Caco-2 (cell line): ENCODE data around the gene TGFBR2. TPM values are rescaled to one million over a fixed set of nuclear protein-coding genes. Genes with fewer than 3 reads are reported as not detected.

ENCODE experiments used
- BruUV-seq: library from RNA; stranded (reverse); fragments of 400-500 nt; replicated peaks from 2 replicates; lab custom pipeline; 2021; lab: Mats Ljungman, UMichigan
- CTCF ChIA-PET: fragments of 300-600 bp; sonication (Branson Sonifier 250); formaldehyde crosslinking; loops from one replicate; lab custom pipeline; 2022; ENCODE audit warnings: antibody characterized with exemption; lab: Charles Lee
- POLR2A ChIA-PET: fragments of 300-600 bp; sonication (Branson Sonifier 250); formaldehyde crosslinking; loops from one replicate; lab custom pipeline; 2022; ENCODE audit warnings: antibody characterized with exemption; lab: Charles Lee
- DNase-seq, 2 experiments: peaks; one replicate each; pipeline versions ENCODE4 v3.0.0 to v3.0.0-alpha.2; 2020 to 2022
- H3K27me3 ChIP-seq: replicated peaks from 2 replicates; pipeline ENCODE4 v1.6.0; 2011; ENCODE audit warnings: low read length; ENCODE audit not compliant: control insufficient read depth, insufficient read depth
- H3K36me3 ChIP-seq: 2 replicates; pipeline ENCODE4 v1.5.1; 2011; ENCODE audit warnings: low read length; ENCODE audit not compliant: control insufficient read depth, insufficient read depth
- H3K4me1 ChIP-seq: fragments of 250-450 bp; sonication (Bioruptor Pico); 2 replicates; pipeline ENCODE4 v1.5.1; 2020; ENCODE audit warnings: mild to moderate bottlenecking
- H3K4me3 ChIP-seq: 2 replicates; pipeline ENCODE4 v1.5.1; 2011; ENCODE audit warnings: low read depth, mild to moderate bottlenecking, control low read depth, low read length
- H3K9me3 ChIP-seq: fragments of 250-450 bp; sonication (Bioruptor Pico); 2 replicates; pipeline ENCODE4 v1.5.1; 2020; ENCODE audit warnings: mild to moderate bottlenecking, moderate library complexity
- H3K27ac Mint-ChIP-seq: one replicate; pipeline ENCODE4 v1.8.0; 2022; ENCODE audit warnings: mixed read lengths; ENCODE audit not compliant: unreplicated experiment
- H3K27me3 Mint-ChIP-seq: one replicate; pipeline ENCODE4 v1.8.0; 2022; ENCODE audit warnings: mixed read lengths; ENCODE audit not compliant: insufficient read depth, unreplicated experiment
- H3K36me3 Mint-ChIP-seq: one replicate; pipeline ENCODE4 v1.8.0; 2022; ENCODE audit warnings: mild to moderate bottlenecking, mixed read lengths; ENCODE audit not compliant: insufficient read depth, unreplicated experiment
- H3K4me1 Mint-ChIP-seq: one replicate; pipeline ENCODE4 v1.8.0; 2022; ENCODE audit warnings: low read depth, mixed read lengths; ENCODE audit not compliant: unreplicated experiment
- H3K4me3 Mint-ChIP-seq: one replicate; pipeline ENCODE4 v1.8.0; 2022; ENCODE audit warnings: mild to moderate bottlenecking, moderate library complexity, mixed read lengths; ENCODE audit not compliant: unreplicated experiment
- H3K9me3 Mint-ChIP-seq: one replicate; pipeline ENCODE4 v1.8.0; 2022; ENCODE audit warnings: mixed read lengths; ENCODE audit not compliant: unreplicated experiment
- intact Hi-C: fragments of 100-400 bp; cut with micrococcal nuclease; formaldehyde crosslinking; loops from one replicate; pipeline ENCODE4 v1.10.0; 2022; ENCODE audit not compliant: unreplicated experiment
- total RNA-seq: library from RNA; stranded (reverse); gene quantifications from 2 replicates; pipeline ENCODE4 v1.2.3, GENCODE V29; 2022
- TF ChIP-seq, protein P1 (sequence below), 2 experiments: fragments of 200-600 bp in 1 of 2; IDR thresholded peaks; 1 replicate in 1 of 2; 2 replicates in 1 of 2; pipeline versions ENCODE4 v1.5.1 to v1.8.0; 2011 to 2022; ENCODE audit warnings: antibody characterized with exemption in 1 of 2, control low read depth in 1 of 2, inconsistent platforms in 1 of 2, low read depth in 1 of 2, low read length in 1 of 2, mild to moderate bottlenecking in 1 of 2, moderate library complexity in 1 of 2; ENCODE audit not compliant: insufficient read depth in 1 of 2, severe bottlenecking in 1 of 2, unreplicated experiment in 1 of 2

The TGFBR2 gene
- total RNA-seq, 1 experiment from 2014 or later, result 40.5 TPM

GRCh38 chr3:30702038-30702827 is 95.8 kb downstream of the TGFBR2 start:
- no peak for DNase-seq
- no TSS peak for BruUV-seq
- ChIA-PET POLR2A (interaction anchor here (0.6 kb wide), 1 partner anchor 63 kb away, joined by 3 read pairs; no protein-coding TSS in a partner anchor), CTCF (interaction anchor here (0.7 kb wide), 1 partner anchor 525 kb away, joined by 4 read pairs; no protein-coding TSS in a partner anchor)
- Histone ChIP-seq H3K36me3 (no peaks in the 10 kb centered on the region), H3K4me3 (no peak overlapping the region), H3K27me3 (no peaks in the 10 kb centered on the region), H3K4me1 (no peaks in the 10 kb centered on the region), H3K9me3 (no peaks in the 10 kb centered on the region)
- H3K27ac Mint-ChIP-seq, result no peak overlapping the region
- no peaks in the 10 kb centered on the region for H3K27me3 Mint-ChIP-seq
- peaks cover 60% of the 10 kb centered on the region for H3K36me3 Mint-ChIP-seq
- H3K4me1 Mint-ChIP-seq, result peaks cover 2% of the 10 kb centered on the region
- intact Hi-C loops, result no loop called here
- peaks cover 32% of the 10 kb centered on the region for H3K9me3 Mint-ChIP-seq
- no peak overlapping the region for H3K4me3 Mint-ChIP-seq
- TF ChIP-seq, protein P1, sequence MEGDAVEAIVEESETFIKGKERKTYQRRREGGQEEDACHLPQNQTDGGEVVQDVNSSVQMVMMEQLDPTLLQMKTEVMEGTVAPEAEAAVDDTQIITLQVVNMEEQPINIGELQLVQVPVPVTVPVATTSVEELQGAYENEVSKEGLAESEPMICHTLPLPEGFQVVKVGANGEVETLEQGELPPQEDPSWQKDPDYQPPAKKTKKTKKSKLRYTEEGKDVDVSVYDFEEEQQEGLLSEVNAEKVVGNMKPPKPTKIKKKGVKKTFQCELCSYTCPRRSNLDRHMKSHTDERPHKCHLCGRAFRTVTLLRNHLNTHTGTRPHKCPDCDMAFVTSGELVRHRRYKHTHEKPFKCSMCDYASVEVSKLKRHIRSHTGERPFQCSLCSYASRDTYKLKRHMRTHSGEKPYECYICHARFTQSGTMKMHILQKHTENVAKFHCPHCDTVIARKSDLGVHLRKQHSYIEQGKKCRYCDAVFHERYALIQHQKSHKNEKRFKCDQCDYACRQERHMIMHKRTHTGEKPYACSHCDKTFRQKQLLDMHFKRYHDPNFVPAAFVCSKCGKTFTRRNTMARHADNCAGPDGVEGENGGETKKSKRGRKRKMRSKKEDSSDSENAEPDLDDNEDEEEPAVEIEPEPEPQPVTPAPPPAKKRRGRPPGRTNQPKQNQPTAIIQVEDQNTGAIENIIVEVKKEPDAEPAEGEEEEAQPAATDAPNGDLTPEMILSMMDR (IDR thresholded peaks at IDR 0.05; ENCODE audit: insufficient read depth in 1 of 2, low read depth in 1 of 2, low read length in 1 of 2, severe bottlenecking in 1 of 2, unreplicated experiment in 1 of 2), result no peak

GRCh38 chr3:30702828-30703397 is 96.5 kb downstream of the TGFBR2 start:
- H3K4me3 Mint-ChIP-seq, result no peak overlapping the region

More at GRCh38 chr3:30702828-30703397, 96.5 kb downstream of the TGFBR2 start:
- Histone ChIP-seq H3K4me1 (no peaks in the 10 kb centered on the region), H3K4me3 (no peak overlapping the region), H3K9me3 (no peaks in the 10 kb centered on the region), H3K27me3 (no peaks in the 10 kb centered on the region), H3K36me3 (no peaks in the 10 kb centered on the region)
- Mint-ChIP-seq H3K36me3 (peaks cover 53% of the 10 kb centered on the region), H3K9me3 (peaks cover 35% of the 10 kb centered on the region), H3K27ac (no peak overlapping the region), H3K27me3 (no peaks in the 10 kb centered on the region), H3K4me1 (no peaks in the 10 kb centered on the region)
- intact Hi-C loops, result no loop called here
- CTCF ChIA-PET, result interaction anchor here (0.7 kb wide), 1 partner anchor 525 kb away, joined by 4 read pairs; no protein-coding TSS in a partner anchor
- TF ChIP-seq, protein P1 (IDR thresholded peaks at IDR 0.05; ENCODE audit: insufficient read depth in 1 of 2, low read depth in 1 of 2, low read length in 1 of 2, severe bottlenecking in 1 of 2, unreplicated experiment in 1 of 2), result no peak
- no TSS peak for BruUV-seq
- POLR2A ChIA-PET, result no interaction called here
- no peak for DNase-seq
